GM12878 (cell line): ENCODE data around the gene NOXA1. TPM values are rescaled to one million over a fixed set of nuclear protein-coding genes. Genes with fewer than 3 reads are reported as not detected.
A peak's percentile ranks its signal among the peaks of the same experiment; 100 is the strongest.

Source experiments
- ASH2L ChIP-seq: fragments of 300-600, 200-600 bp; sonication (generic); IDR thresholded peaks from 2 replicates; pipeline ENCODE4 v1.6.1; 2017; ENCODE audit warnings: low read depth, mild to moderate bottlenecking, borderline replicate concordance
- BCL11A ChIP-seq: IDR thresholded peaks from 2 replicates; pipeline ENCODE4 v1.6.1; 2011; ENCODE audit warnings: low read depth, low read length
- BHLHE40 ChIP-seq, 2 experiments: fragments of 450-650 bp in 1 of 2; IDR thresholded peaks; 2 replicates each; pipeline ENCODE4 v1.6.1; 2011 to 2017; ENCODE audit warnings: low read depth in 2 of 2, borderline replicate concordance in 1 of 2, improper control_type of control experiment in 1 of 2, low read length in 1 of 2, mild to moderate bottlenecking in 1 of 2
- ETV6 ChIP-seq, 2 experiments: fragments of 450-650 bp in 1 of 2; IDR thresholded peaks in 1 of 2; conservative IDR thresholded peaks in 1 of 2; 2 replicates each; pipeline ENCODE4 v1.6.1; 2014; ENCODE audit warnings: antibody characterized with exemption in 1 of 2, borderline replicate concordance in 1 of 2, low read depth in 1 of 2, mild to moderate bottlenecking in 1 of 2, moderate library complexity in 1 of 2
- FOXK2 ChIP-seq: fragments of 450-650 bp; IDR thresholded peaks from 2 replicates; pipeline ENCODE4 v1.6.1; 2017; ENCODE audit warnings: mild to moderate bottlenecking, moderate library complexity
- KDM1A ChIP-seq: fragments of 200-600 bp; sonication (generic); IDR thresholded peaks from 2 replicates; pipeline ENCODE4 v1.6.1; 2016; ENCODE audit warnings: borderline replicate concordance
- LARP7 ChIP-seq: fragments of 450-650 bp; IDR thresholded peaks from 2 replicates; pipeline ENCODE4 v1.6.1; 2017; ENCODE audit warnings: mild to moderate bottlenecking
- MEF2B ChIP-seq: fragments of 450-650 bp; IDR thresholded peaks from 2 replicates; pipeline ENCODE4 v1.6.1; 2018; ENCODE audit warnings: mild to moderate bottlenecking, moderate library complexity; ENCODE audit not compliant: partially characterized antibody, poor library complexity, severe bottlenecking
- NFYB ChIP-seq: IDR thresholded peaks from 2 replicates; pipeline ENCODE4 v1.6.1; 2011; ENCODE audit warnings: low read depth, mild to moderate bottlenecking, low read length, improper control_type of control experiment, moderate library complexity; ENCODE audit not compliant: insufficient read depth
- PML ChIP-seq: IDR thresholded peaks from 2 replicates; pipeline ENCODE4 v1.6.1; 2012; ENCODE audit warnings: low read length, inconsistent platforms
- POLR2A ChIP-seq: IDR thresholded peaks from 2 replicates; pipeline ENCODE4 v1.6.1; 2011; ENCODE audit warnings: low read depth, mild to moderate bottlenecking, low read length
- SUZ12 ChIP-seq: fragments of 200-600 bp; sonication (generic); IDR thresholded peaks from one replicate; pipeline ENCODE4 v1.6.1; 2018; ENCODE audit warnings: antibody characterized with exemption, mild to moderate bottlenecking; ENCODE audit not compliant: unreplicated experiment
- TAF1 ChIP-seq: IDR thresholded peaks from 2 replicates; pipeline ENCODE4 v1.6.1; 2011; ENCODE audit warnings: mild to moderate bottlenecking, low read depth, low read length, borderline replicate concordance
- TBL1XR1 ChIP-seq: IDR thresholded peaks from 2 replicates; pipeline ENCODE4 v1.6.1; 2012; ENCODE audit warnings: low read depth, low read length, improper control_type of control experiment
- YBX1 ChIP-seq: fragments of 450-650 bp; IDR thresholded peaks from 2 replicates; pipeline ENCODE4 v1.6.1; 2016; ENCODE audit warnings: antibody characterized with exemption
- ZNF24 ChIP-seq: fragments of 450-650 bp; IDR thresholded peaks from 2 replicates; pipeline ENCODE4 v1.6.1; 2017; ENCODE audit warnings: antibody characterized with exemption, mild to moderate bottlenecking
- ZSCAN29 ChIP-seq: fragments of 450-650 bp; IDR thresholded peaks from 2 replicates; pipeline ENCODE4 v1.6.1; 2017; ENCODE audit warnings: mild to moderate bottlenecking, moderate library complexity
- polyA plus RNA-seq, 11 experiments: library from polyadenylated mRNA; depleted of rRNA in 4 of 11; unstranded in 6 of 11; stranded (reverse) in 5 of 11; fragments of >200 nt; fragmentation: Nextera tagmentation in 4 of 11; fragmentation: Illumina TruSeq in 1 of 11; extraction: Ambion mirVana in 4 of 11; extraction: Trizol in 1 of 11; gene quantifications; 1 replicate in 1 of 11; 2 replicates in 10 of 11; pipeline versions ENCODE4 v1.2.1 to v1.2.3, GENCODE V29; 2011 to 2016; ENCODE audit warnings: inconsistent platforms in 2 of 11, missing spikeins in 2 of 11, low read depth in 1 of 11
- total RNA-seq, 4 experiments: library from RNA; depleted of rRNA in 3 of 4; stranded (reverse); fragments of >200 nt in 3 of 4; fragmentation: Illumina TruSeq in 1 of 4; extraction: Trizol in 1 of 4; gene quantifications; 2 replicates each; pipeline versions ENCODE4 v1.2.1 to v1.2.3, GENCODE V29; 2013 to 2021
- TF ChIP-seq, protein P1 (sequence below): fragments of 450-650 bp; IDR thresholded peaks from 2 replicates; pipeline ENCODE4 v1.6.1; 2016; ENCODE audit warnings: mild to moderate bottlenecking
- TF ChIP-seq, protein P2 (sequence below), 3 experiments: IDR thresholded peaks in 2 of 3; conservative IDR thresholded peaks in 1 of 3; 2 replicates each; pipeline ENCODE4 v1.5.1; 2011; ENCODE audit warnings: low read depth in 3 of 3, low read length in 3 of 3, mild to moderate bottlenecking in 3 of 3, control low read depth in 2 of 3, moderate library complexity in 2 of 3, inconsistent platforms in 1 of 3, mixed read lengths in 1 of 3; ENCODE audit not compliant: control insufficient read depth in 2 of 3, insufficient read depth in 1 of 3; ENCODE audit errors: extremely low read depth in 1 of 3
- TF ChIP-seq, protein P3 (sequence below): fragments of 450-650 bp; conservative IDR thresholded peaks from 2 replicates; pipeline ENCODE4 v1.6.1; 2017; ENCODE audit warnings: mild to moderate bottlenecking, moderate library complexity
- TF ChIP-seq, protein P4 (sequence below): IDR thresholded peaks from 2 replicates; pipeline ENCODE4 v1.6.1; 2011; ENCODE audit warnings: borderline replicate concordance, low read depth, mild to moderate bottlenecking, moderate library complexity, mixed read lengths, low read length; ENCODE audit not compliant: insufficient read depth; ENCODE audit errors: extremely low read length
- TF ChIP-seq, protein P5 (sequence below): IDR thresholded peaks from 2 replicates; pipeline ENCODE4 v1.6.1; 2012; ENCODE audit warnings: low read depth, low read length, improper control_type of control experiment

Gene NOXA1
- total and polyA plus RNA-seq, 10 of the 15 experiments (the other 5 are each of a cell fraction or from before 2014, with no cell fraction given) = 0.08 to 0.20 TPM; not detected in 8

DNA sequence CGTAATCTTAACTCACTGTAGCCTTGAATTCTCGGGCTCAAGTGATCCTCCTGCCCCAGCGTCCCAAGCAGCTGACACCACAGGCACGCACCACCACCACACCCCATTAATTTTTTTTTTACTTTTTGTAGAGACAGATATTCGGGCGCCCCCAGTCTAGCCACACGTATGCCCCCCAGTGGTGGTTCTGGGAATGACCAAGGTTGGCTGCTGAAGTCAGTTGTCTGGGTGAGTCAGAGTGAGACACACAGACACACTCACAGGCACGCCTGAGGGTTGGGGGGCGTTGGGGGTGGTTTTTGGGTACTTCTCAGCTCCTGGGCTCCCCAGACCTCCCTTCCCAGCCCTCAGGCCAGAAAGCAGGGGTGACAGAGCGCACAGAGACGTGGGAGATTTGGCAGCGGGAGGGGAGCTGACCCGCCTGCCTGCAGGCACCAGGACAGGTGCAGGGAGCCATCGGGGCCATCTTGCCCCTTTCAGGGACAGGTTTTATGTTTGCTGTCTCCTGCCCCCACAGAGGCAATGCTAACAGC, 22.1 kb downstream of the NOXA1 start (continued):
- TF ChIP-seq KDM1A (no peak), TAF1 (no peak), POLR2A (no peak), FOXK2 (no peak), ETV6 (conservative IDR thresholded peaks at IDR 0.05 in 1 of 2, IDR thresholded peaks at IDR 0.05 in 1 of 2; ENCODE audit: borderline replicate concordance in 1 of 2, low read depth in 1 of 2) (no peak), BHLHE40 (IDR thresholded peaks at IDR 0.05; ENCODE audit: borderline replicate concordance in 1 of 2, low read depth in 2 of 2, low read length in 1 of 2) (peak; percentile 61 to 84; a peak in 3 of 4 replicates), NFYB (no peak), SUZ12 (no peak), ASH2L (no peak), ZSCAN29 (no peak), TBL1XR1 (no peak), PML (no peak), ZNF24 (no peak), BCL11A (no peak), MEF2B (peak; percentile 20), YBX1 (no peak), LARP7 (no peak; the same call in 1 of the 2 replicates)
- TF ChIP-seq, protein P1, sequence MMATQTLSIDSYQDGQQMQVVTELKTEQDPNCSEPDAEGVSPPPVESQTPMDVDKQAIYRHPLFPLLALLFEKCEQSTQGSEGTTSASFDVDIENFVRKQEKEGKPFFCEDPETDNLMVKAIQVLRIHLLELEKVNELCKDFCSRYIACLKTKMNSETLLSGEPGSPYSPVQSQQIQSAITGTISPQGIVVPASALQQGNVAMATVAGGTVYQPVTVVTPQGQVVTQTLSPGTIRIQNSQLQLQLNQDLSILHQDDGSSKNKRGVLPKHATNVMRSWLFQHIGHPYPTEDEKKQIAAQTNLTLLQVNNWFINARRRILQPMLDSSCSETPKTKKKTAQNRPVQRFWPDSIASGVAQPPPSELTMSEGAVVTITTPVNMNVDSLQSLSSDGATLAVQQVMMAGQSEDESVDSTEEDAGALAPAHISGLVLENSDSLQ = no peak
- TF ChIP-seq, protein P2, sequence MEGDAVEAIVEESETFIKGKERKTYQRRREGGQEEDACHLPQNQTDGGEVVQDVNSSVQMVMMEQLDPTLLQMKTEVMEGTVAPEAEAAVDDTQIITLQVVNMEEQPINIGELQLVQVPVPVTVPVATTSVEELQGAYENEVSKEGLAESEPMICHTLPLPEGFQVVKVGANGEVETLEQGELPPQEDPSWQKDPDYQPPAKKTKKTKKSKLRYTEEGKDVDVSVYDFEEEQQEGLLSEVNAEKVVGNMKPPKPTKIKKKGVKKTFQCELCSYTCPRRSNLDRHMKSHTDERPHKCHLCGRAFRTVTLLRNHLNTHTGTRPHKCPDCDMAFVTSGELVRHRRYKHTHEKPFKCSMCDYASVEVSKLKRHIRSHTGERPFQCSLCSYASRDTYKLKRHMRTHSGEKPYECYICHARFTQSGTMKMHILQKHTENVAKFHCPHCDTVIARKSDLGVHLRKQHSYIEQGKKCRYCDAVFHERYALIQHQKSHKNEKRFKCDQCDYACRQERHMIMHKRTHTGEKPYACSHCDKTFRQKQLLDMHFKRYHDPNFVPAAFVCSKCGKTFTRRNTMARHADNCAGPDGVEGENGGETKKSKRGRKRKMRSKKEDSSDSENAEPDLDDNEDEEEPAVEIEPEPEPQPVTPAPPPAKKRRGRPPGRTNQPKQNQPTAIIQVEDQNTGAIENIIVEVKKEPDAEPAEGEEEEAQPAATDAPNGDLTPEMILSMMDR (IDR thresholded peaks at IDR 0.05 in 2 of 3, conservative IDR thresholded peaks at IDR 0.05 in 1 of 3; ENCODE audit: control insufficient read depth in 2 of 3, extremely low read depth in 1 of 3, insufficient read depth in 1 of 3, low read depth in 3 of 3, low read length in 3 of 3) = peak; percentile 74 to 86 (median 83)
- TF ChIP-seq, protein P3, sequence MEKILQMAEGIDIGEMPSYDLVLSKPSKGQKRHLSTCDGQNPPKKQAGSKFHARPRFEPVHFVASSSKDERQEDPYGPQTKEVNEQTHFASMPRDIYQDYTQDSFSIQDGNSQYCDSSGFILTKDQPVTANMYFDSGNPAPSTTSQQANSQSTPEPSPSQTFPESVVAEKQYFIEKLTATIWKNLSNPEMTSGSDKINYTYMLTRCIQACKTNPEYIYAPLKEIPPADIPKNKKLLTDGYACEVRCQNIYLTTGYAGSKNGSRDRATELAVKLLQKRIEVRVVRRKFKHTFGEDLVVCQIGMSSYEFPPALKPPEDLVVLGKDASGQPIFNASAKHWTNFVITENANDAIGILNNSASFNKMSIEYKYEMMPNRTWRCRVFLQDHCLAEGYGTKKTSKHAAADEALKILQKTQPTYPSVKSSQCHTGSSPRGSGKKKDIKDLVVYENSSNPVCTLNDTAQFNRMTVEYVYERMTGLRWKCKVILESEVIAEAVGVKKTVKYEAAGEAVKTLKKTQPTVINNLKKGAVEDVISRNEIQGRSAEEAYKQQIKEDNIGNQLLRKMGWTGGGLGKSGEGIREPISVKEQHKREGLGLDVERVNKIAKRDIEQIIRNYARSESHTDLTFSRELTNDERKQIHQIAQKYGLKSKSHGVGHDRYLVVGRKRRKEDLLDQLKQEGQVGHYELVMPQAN = no peak
- TF ChIP-seq, protein P4, sequence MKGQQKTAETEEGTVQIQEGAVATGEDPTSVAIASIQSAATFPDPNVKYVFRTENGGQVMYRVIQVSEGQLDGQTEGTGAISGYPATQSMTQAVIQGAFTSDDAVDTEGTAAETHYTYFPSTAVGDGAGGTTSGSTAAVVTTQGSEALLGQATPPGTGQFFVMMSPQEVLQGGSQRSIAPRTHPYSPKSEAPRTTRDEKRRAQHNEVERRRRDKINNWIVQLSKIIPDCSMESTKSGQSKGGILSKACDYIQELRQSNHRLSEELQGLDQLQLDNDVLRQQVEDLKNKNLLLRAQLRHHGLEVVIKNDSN = no peak
- TF ChIP-seq, protein P5, sequence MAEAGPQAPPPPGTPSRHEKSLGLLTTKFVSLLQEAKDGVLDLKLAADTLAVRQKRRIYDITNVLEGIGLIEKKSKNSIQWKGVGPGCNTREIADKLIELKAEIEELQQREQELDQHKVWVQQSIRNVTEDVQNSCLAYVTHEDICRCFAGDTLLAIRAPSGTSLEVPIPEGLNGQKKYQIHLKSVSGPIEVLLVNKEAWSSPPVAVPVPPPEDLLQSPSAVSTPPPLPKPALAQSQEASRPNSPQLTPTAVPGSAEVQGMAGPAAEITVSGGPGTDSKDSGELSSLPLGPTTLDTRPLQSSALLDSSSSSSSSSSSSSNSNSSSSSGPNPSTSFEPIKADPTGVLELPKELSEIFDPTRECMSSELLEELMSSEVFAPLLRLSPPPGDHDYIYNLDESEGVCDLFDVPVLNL = no peak
